T-helper 1 cell treated with Interleukin-12 subunit alpha and Interleukin-12 subunit beta and Interleukin-4 antibody, amounts not matched to agents 30 ng/mL and 1 ng/mL, for 36 hours (primary cell): ENCODE measurements around the gene ELP4. TPM values are rescaled to one million over a fixed set of nuclear protein-coding genes. Genes with fewer than 3 reads are reported as not detected.
"Not testable (repeated sequence)": the region's sequence is repeated elsewhere in the genome, so short reads cannot be mapped to it uniquely, and the experiment has no call there.

Experiments
- intact Hi-C: fragments of 100-400 bp; cut with micrococcal nuclease; formaldehyde crosslinking; loops from one replicate; pipeline ENCODE4 v1.15.1; 2024
- total RNA-seq: library from RNA; stranded (reverse); gene quantifications from 2 replicates; pipeline ENCODE4 v1.2.3, GENCODE V29; 2022

Gene ELP4
- total RNA-seq, 1 donor from 2014 or later, result 19.1 TPM

- intact Hi-C loops, result no loop called here
Measured at GRCh38 chr11:31542862-31543261, 33.3 kb downstream of the ELP4 start.

GRCh38 chr11:31555938-31556337, 46.4 kb downstream of the ELP4 start:
- intact Hi-C loops, result no loop called here

GRCh38 chr11:31558001-31558400, 48.4 kb downstream of the ELP4 start:
- intact Hi-C loops, result no loop called here

GRCh38 chr11:31560842-31561476, 51.4 kb downstream of the ELP4 start:
- intact Hi-C loops, result no loop called here

DNA sequence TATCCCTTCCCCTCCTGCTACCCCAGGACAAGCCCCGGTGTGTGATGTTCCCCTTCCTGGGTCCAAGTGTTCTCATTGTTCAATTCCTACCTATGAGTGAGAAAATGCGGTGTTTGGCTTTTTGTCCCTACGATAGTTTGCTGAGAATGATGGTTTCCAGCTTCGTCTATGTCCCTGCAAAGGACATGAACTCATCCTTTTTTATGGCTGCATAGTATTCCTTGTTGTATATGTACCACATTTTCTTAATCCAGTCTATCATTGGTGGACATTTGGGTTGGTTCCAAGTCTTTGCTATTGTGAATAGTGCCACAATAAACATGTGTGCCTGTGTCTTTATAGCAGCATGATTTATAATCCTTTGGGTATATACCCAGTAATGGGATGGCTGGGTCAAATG, 55.0 kb downstream of the ELP4 start:
- intact Hi-C loops, result not testable (repeated sequence)

DNA sequence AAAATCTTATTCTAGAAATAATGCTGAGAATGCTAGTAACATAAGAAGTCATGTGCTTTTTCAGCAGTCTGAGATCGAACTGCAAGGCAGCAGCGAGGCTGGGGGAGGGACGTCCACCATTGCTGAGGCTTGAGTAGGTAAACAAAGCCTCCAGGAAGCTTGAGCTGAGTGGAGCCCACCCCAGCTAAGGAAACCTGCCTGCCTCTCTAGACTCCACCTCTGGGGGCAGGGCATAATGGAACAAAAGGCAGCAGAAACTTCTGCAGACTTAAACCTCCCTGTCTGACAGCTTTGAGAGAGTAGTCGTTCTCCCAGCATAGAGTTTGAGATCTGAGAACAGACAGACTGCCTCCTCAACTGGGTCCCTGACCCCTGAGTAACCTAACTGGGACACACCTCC, 64.6 kb downstream of the ELP4 start:
- intact Hi-C loops, result not testable (repeated sequence)

DNA sequence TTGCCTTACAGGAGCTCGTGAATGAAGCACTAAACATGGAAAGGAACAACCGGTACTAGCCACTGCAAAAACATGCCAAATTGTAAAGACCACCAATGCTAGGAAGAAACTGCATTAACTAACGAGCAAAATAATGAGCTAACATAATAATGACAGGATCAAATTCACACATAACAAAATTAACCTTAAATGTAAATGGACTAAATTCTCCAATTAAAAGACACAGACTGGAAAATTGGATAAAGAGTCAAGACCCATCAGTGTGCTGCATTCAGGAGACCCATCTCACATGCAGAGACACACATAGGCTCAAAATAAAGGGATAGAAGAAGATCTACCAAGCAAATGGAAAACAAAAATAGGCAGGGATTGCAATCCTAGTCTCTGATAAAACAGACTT, 66.2 kb downstream of the ELP4 start:
- intact Hi-C loops, result not testable (repeated sequence)

DNA sequence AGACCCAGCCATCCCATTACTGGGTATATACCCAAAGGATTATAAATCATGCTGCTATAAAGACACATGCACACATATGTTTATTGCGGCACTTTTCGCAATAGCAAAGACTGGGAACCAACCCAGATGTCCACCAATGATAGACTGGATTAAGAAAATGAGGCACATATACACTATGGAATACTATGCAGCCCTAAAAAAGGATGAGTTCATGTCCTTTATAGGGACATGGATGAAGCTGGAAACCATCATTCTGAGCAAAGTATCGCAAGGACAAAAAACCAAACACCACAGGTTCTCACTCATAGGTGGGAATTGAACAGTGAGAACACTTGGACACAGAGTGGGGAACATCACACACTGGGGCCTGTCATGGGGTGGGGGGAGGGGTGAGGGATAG, 69.8 kb downstream of the ELP4 start:
- intact Hi-C loops, result not testable (repeated sequence)

- intact Hi-C loops, result no loop called here
Measured at GRCh38 chr11:31582697-31583096, 73.1 kb downstream of the ELP4 start.

DNA sequence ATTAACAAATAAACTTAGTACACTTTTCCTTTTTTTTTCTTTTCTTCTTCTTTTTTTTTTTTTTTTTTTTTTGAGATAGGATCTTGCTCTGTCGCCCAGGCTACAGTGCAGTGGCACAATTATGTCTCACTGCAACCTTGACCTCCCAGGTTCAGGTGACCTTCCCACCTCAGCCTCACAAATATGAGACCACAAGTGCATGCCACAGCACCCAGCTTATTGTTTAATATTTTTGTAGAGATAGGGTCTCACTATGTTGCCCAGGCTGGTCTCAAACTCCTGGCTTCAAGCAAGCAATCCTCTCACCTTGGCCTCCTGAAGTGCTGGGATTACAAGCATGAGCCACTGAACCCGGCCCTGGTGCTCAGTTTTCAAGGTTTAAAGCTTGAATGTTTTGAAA, 88.9 kb downstream of the ELP4 start:
- intact Hi-C loops, result no loop called here

DNA sequence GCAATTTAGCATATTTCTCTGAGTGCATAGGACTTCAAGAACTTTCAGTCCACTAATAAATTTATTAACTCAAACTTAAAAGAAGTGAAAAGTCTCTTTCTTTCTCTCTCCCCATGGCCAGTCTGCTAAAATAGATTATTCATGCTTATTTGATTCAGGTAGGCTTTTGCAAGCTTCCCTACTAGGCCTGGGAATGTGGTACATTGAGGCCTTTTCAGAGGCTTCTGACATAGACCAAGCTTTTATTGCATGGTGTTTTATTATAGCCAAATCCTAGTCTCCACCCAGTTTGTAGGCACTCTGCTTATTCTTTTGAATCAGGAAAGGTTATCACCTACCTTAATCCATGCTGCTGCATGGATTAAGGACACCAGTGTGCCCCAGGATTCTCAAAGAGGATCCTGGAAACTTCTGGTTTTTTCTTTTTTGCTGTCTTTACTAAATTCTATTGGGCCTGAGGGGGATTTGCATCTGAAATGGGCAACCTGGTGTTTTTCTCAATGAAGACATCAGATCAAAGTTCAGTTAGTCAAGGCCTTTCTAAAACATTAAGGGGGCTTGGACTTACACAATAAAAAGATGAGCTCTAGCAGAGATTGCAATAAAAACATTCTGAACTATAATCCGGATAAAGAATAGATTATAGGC, 92.2 kb downstream of the ELP4 start:
- intact Hi-C loops, result no loop called here

DNA sequence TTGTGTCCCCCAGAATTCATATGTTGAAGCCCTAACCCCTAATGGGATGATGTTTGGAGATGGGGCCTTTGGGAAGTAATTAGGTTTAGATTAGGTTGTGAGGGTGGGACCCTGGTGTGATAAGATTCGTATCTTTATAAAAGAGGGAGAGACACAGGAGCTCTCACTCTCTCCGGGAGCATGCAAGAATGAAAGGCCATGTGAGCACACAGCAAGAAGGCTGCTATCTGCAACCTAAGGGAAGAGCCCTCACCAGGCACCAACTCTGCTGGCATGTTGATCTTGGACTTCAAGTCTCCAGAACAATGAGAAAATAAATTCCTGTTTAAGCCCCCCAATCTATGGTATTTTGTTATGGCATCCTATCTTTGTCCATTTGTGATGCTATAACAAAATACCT, 97.3 kb downstream of the ELP4 start:
- intact Hi-C loops, result no loop called here

DNA sequence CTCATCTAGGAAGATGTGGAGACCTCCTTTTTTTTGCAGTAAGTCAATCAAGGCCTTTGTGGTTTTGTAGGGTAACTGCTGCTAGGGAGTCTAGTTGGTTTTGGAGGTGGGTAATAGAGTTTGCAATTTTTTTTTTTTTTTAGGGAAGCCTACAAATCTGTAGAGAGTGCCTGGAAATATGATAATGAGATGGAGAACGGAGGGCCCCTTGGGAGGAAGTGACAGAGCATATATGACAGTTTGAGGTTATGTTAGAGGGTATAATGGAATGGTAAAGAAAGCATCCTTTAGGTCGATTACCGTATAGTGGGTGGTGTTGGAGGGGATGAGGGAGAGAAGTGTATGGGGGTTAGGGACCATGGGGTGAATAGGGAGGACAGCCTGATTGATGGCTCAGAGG, 98.3 kb downstream of the ELP4 start:
- intact Hi-C loops, result no loop called here

DNA sequence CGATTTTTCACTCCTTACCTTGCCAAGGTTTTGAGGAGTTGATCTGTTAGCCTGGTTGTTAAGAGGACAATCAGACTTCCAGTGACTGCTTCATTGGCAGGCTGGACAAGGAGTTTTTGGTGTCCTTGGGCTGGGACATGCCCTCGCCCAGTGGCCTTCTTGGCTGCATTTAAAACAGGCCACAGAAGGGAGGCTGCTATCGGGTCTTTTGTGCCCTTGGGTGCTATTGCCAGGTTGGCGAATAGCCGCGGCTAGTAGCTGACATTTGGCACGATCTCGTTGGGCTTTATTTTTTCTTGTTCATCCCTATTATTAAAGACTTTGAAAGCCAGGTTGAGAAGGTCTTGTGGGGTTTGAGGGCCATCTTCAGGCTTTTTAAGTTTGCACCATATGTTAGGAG, 99.4 kb downstream of the ELP4 start:
- intact Hi-C loops, result no loop called here

DNA sequence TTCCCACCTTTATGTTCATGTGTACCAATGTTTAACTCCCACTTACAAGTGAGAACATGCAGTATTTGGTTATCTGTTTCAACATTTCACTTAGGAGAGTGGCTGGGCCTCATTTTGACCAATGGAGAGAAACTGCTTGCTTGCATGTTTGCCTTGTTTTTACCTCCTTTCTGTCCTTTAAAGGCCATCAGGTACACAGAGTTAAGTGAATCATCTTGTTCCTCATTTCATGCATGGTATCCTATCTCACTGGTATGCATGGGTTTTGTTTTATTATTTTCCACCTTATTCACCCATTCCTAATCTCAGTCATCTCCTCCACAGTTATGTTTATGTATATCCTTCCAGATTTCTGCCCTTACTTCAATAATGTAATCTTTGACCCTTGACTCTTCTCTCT, 101.0 kb downstream of the ELP4 start:
- intact Hi-C loops, result no loop called here

DNA sequence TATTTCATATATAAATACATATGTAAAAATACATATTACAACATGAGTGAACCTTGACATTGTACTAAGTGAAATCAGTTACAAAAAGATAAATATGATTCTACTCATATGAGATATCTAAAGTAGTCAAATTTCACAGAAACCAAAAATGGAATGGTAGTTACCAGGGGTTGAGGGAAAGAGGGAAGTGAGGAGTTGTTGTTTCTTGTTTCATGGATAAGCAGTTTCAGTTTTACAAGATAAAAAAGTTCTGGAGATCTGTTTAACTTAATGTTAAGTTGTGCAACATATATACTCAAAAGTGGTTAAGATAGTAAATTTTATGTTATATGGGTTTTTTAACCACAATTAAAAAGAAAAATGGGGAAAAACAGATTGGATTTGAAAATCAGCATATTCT, 107.7 kb downstream of the ELP4 start:
- intact Hi-C loops, result no loop called here

- intact Hi-C loops, result no loop called here
Measured at GRCh38 chr11:31619980-31620379, 110.4 kb downstream of the ELP4 start.

- intact Hi-C loops, result no loop called here
Measured at GRCh38 chr11:31620434-31620833, 110.9 kb downstream of the ELP4 start.

DNA sequence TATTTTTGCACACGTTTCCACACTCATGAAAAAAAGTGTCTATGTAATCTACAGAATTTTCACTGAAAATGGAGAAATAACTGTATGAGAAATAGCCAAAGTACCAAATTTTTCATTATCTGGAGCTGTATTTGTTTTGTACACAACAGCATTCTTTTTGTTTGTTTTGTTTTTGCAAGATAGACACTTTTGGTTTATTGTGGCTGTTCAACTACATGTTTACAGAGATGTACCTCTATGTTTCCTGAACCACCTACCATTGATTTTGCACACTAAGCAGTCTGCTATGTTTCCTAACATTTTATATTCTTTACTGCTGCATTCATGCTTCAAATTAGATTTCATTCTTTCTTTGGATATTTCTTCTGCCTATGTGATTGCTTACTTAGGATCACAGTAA, 116.3 kb downstream of the ELP4 start:
- intact Hi-C loops, result no loop called here

DNA sequence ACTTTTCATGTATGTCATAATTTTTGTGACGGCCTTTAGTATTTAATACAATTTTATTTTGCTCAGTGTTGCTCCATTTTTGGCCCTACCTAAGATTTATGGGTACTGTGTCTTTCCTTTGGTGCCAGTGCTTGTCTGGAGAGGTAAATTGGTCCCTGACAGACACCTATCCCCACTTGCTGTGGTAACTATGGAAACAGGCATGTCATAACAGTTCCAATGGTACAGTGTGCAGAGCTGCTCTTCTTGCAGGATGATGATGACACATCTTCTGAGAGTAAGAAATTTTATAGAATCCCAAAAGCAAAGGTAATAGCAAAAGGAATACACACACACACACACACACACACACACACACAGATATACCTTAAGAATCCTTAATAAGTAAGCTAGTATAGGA, 118.5 kb downstream of the ELP4 start:
- intact Hi-C loops, result no loop called here

- intact Hi-C loops, result no loop called here
Measured at GRCh38 chr11:31636983-31637382, 127.4 kb downstream of the ELP4 start.

DNA sequence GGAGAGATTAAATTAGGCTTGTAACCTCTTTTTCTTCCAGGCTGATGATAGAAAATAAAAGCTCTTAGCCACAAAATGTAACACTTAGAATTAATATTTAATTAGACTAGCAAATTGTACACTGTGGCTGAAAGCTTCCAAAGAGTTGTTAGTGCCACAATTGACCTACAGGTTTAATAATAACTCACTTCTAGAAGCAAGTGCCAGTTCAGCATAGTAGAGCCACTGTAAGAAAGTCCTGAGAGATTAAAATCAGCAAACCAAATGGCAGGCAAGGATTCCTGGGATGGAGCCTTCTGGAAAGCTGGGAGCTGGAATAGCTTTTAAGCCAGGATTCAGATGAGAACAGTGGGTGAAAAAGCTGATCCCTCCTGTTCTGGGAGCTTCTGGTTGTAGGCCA, 131.0 kb downstream of the ELP4 start:
- intact Hi-C loops, result loop anchor here (1.0 kb wide), 1 partner anchor 318 kb away; no protein-coding TSS in a partner anchor

DNA sequence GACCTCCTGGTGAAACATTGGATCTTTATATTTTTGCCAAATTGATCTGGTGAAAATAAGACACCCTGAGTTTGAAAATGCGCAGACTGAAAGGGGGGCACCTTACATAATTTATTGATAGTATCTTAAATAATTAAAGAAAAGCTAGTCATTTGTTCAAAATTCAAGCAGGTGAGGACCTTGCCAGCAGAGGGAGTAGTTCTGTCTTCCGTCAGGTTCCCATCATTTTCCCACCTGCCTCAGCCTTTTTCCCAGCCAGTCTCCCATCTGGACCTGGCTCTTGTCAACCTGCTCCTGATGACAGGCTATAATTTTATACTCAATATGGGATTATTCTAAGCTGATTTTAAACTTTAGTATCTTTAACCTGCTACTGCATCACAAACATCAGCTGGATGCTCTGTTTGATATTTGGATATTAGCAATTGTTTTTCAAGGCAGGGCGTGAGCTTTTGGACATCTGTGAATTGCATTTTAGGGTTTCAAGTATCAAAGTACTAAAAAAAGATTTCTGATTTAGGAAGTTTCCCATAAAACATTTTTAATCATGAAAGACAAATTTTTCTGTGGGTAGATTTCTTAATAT, 132.0 kb downstream of the ELP4 start:
- intact Hi-C loops, result loop anchor here (1.0 kb wide), 1 partner anchor 317 kb away; no protein-coding TSS in a partner anchor
